Liver (tissue), 9 donors: ENCODE data around the gene ARIH1. TPM values are rescaled to one million over a fixed set of nuclear protein-coding genes. Genes with fewer than 3 reads are reported as not detected.

ENCODE experiments used
- DNase-seq: peaks from one replicate; pipeline ENCODE4 v3.0.0-alpha.2; 2017; ENCODE audit warnings: low spot score
- H3K27ac ChIP-seq, 2 donors: one replicate each; pipeline ENCODE4 v1.7.0; 2013; ENCODE audit warnings: inconsistent platforms in 2 of 2, low read length in 2 of 2, control low read depth in 1 of 2, low read depth in 1 of 2, mild to moderate bottlenecking in 1 of 2
- H3K27me3 ChIP-seq, 4 donors: one replicate each; pipeline versions ENCODE4 v1.6.1 to v1.7.0; 2013; ENCODE audit warnings: low read length in 3 of 4, inconsistent platforms in 1 of 4, mild to moderate bottlenecking in 1 of 4, moderate library complexity in 1 of 4; ENCODE audit not compliant: control insufficient read depth in 4 of 4, insufficient read depth in 4 of 4
- H3K36me3 ChIP-seq, 4 donors: one replicate each; pipeline versions ENCODE4 v1.6.1 to v1.7.0; 2013; ENCODE audit warnings: low read length in 3 of 4, mild to moderate bottlenecking in 3 of 4, low read depth in 1 of 4, moderate library complexity in 1 of 4; ENCODE audit not compliant: control insufficient read depth in 4 of 4, insufficient read depth in 3 of 4
- H3K4me1 ChIP-seq, 4 donors: one replicate each; pipeline versions ENCODE4 v1.6.1 to v1.7.0; 2013; ENCODE audit warnings: low read length in 3 of 4, mild to moderate bottlenecking in 3 of 4, moderate library complexity in 1 of 4; ENCODE audit not compliant: control insufficient read depth in 4 of 4, insufficient read depth in 4 of 4
- H3K4me3 ChIP-seq, 3 donors: one replicate each; pipeline versions ENCODE4 v1.6.1 to v1.7.0; 2013; ENCODE audit warnings: low read length in 3 of 3, control low read depth in 1 of 3, low read depth in 1 of 3, mild to moderate bottlenecking in 1 of 3
- H3K9ac ChIP-seq, 2 donors: one replicate each; pipeline ENCODE4 v1.7.0; 2013; ENCODE audit warnings: low read length in 2 of 2, mild to moderate bottlenecking in 2 of 2, moderate library complexity in 2 of 2, control low read depth in 1 of 2, low read depth in 1 of 2
- H3K9me3 ChIP-seq, 4 donors: one replicate each; pipeline versions ENCODE4 v1.6.1 to v1.7.0; 2013; ENCODE audit warnings: low read length in 3 of 4; ENCODE audit not compliant: control insufficient read depth in 4 of 4
- EGR1 ChIP-seq, 2 donors: IDR thresholded peaks; 2 replicates each; pipeline ENCODE4 v1.6.1; 2016 to 2018; ENCODE audit warnings: antibody characterized with exemption in 2 of 2, low read depth in 2 of 2
- FOXA1 ChIP-seq: IDR thresholded peaks from 2 replicates; pipeline ENCODE4 v1.6.1; 2016; ENCODE audit warnings: antibody characterized with exemption
- FOXA2 ChIP-seq: IDR thresholded peaks from 2 replicates; pipeline ENCODE4 v1.6.1; 2016; ENCODE audit warnings: antibody characterized with exemption
- GABPA ChIP-seq, 2 donors: IDR thresholded peaks in 1 of 2; conservative IDR thresholded peaks in 1 of 2; 2 replicates each; pipeline ENCODE4 v1.6.1; 2016; ENCODE audit warnings: antibody characterized with exemption in 2 of 2, mild to moderate bottlenecking in 1 of 2, moderate library complexity in 1 of 2
- HNF4A ChIP-seq, 2 donors: conservative IDR thresholded peaks; 2 replicates each; pipeline ENCODE4 v1.6.1; 2016; ENCODE audit warnings: antibody characterized with exemption in 2 of 2, mild to moderate bottlenecking in 2 of 2
- HNF4G ChIP-seq: IDR thresholded peaks from 2 replicates; pipeline ENCODE4 v1.6.1; 2016; ENCODE audit warnings: antibody characterized with exemption
- JUND ChIP-seq, 2 donors: IDR thresholded peaks; 2 replicates each; pipeline ENCODE4 v1.6.1; 2016; ENCODE audit warnings: antibody characterized with exemption in 2 of 2
- REST ChIP-seq: IDR thresholded peaks from 2 replicates; pipeline ENCODE4 v1.6.1; 2016; ENCODE audit warnings: antibody characterized with exemption, mild to moderate bottlenecking
- RXRA ChIP-seq, 2 donors: IDR thresholded peaks; 2 replicates each; pipeline ENCODE4 v1.6.1; 2017 to 2018; ENCODE audit warnings: antibody characterized with exemption in 2 of 2, mild to moderate bottlenecking in 1 of 2
- TAF1 ChIP-seq: conservative IDR thresholded peaks from 2 replicates; pipeline ENCODE4 v1.6.1; 2016; ENCODE audit warnings: antibody characterized with exemption, mild to moderate bottlenecking
- YY1 ChIP-seq: IDR thresholded peaks from 2 replicates; pipeline ENCODE4 v1.6.1; 2016; ENCODE audit warnings: antibody characterized with exemption, mild to moderate bottlenecking
- WGBS: extraction: QIAGEN DNeasy Blood & Tissue Kit; methylation state at CpG from one replicate; pipeline ENCODE4 v1.1.7; 2013; 5-methylcytosine and 5-hydroxymethylcytosine counted together
- polyA plus RNA-seq, 2 donors: library from polyadenylated mRNA; stranded (reverse) in 1 of 2; unstranded in 1 of 2; fragments of 200-250 nt in 1 of 2; fragments of >200 nt in 1 of 2; fragmentation: Nextera tagmentation in 1 of 2; extraction: Ambion mirVana in 1 of 2; gene quantifications; one replicate each; pipeline versions ENCODE4 v1.2.1 to v1.2.3, GENCODE V29; 2013 to 2015
- total RNA-seq, 2 donors: library from RNA; depleted of rRNA; stranded (reverse); fragments of >200 nt; gene quantifications; one replicate each; pipeline ENCODE4 v1.2.3, GENCODE V29; 2014
- TF ChIP-seq, protein P1 (sequence below): fragments of 150-350 bp; IDR thresholded peaks from 2 replicates; pipeline ENCODE4 v1.5.1; 2017; ENCODE audit warnings: improper control_type of control experiment, low read depth, low read length; ENCODE audit not compliant: missing input control
- TF ChIP-seq, protein P2 (sequence below): IDR thresholded peaks from 2 replicates; pipeline ENCODE4 v1.6.1; 2016; ENCODE audit warnings: antibody characterized with exemption
- donor health status: healthy.
- donor health status: healthy.
- donor health status: healthy.
- donor health status: healthy.
- donor health status: healthy.

The ARIH1 gene
- total and polyA plus RNA-seq, 4 donors, result 10.8 to 23.8 (median 18.8) TPM

DNA sequence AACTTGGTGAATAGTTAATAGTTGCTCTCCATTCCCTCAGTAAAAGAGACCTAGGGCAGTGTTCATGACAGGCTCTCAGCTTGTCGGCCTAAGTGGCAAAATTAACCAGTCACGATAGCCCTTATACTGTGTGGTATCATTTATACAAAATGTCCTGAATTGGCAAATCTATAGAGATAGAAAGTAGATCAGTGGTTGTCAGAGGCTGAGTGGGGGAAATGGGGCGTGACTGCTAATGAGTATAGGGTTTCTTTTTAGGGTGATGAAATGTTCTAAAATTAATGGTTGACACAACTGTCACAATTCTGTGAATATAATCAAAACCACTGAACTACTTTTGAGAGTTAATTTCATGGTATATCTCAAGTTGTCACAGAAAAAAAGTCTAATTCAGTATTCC is 20.9 kb downstream of the ARIH1 start:
- Histone ChIP-seq H3K4me3 (no peak overlapping the region), H3K27ac (no peak overlapping the region), H3K36me3 (peaks cover 0 to 4% (median 0%) of the 10 kb centered on the region in 4 donors), H3K9ac (no peak overlapping the region), H3K4me1 (peaks cover 4 to 27% (median 25%) of the 10 kb centered on the region in 4 donors), H3K9me3 (no peaks in the 10 kb centered on the region), H3K27me3 (no peaks in the 10 kb centered on the region)
- no peak for TF ChIP-seq HNF4G
- 97% methylated on average over 3 of the region's 3 CpGs for WGBS
- no peak for DNase-seq

DNA sequence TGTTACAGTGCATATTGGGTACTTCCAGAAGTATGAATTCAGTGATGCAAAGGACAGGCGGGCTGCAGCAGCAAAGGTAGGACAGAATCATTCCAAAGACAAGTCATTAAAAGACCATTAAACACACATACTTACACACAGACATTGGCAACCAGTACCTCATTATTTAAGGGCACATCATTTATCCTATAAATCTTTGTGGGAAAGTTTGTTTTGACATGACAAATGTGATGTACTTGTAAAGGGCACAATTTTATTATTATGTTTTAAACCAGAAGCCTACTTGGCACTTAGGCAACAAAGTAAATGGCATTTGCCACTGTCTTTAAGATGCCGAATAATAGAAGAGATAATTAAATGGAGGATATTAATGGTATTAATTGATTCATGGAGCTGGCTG is 22.7 kb downstream of the ARIH1 start:
- DNase-seq, result no peak
- H3K9ac ChIP-seq, result no peak overlapping the region
- TF ChIP-seq FOXA2, result no peak
- TF ChIP-seq RXRA (IDR thresholded peaks at IDR 0.05), result no peak
- TF ChIP-seq, protein P1, sequence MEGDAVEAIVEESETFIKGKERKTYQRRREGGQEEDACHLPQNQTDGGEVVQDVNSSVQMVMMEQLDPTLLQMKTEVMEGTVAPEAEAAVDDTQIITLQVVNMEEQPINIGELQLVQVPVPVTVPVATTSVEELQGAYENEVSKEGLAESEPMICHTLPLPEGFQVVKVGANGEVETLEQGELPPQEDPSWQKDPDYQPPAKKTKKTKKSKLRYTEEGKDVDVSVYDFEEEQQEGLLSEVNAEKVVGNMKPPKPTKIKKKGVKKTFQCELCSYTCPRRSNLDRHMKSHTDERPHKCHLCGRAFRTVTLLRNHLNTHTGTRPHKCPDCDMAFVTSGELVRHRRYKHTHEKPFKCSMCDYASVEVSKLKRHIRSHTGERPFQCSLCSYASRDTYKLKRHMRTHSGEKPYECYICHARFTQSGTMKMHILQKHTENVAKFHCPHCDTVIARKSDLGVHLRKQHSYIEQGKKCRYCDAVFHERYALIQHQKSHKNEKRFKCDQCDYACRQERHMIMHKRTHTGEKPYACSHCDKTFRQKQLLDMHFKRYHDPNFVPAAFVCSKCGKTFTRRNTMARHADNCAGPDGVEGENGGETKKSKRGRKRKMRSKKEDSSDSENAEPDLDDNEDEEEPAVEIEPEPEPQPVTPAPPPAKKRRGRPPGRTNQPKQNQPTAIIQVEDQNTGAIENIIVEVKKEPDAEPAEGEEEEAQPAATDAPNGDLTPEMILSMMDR, result no peak
- no peak for TF ChIP-seq EGR1 (IDR thresholded peaks at IDR 0.05; ENCODE audit: low read depth in 2 of 2)
- no peak for TF ChIP-seq JUND (IDR thresholded peaks at IDR 0.05)
- TF ChIP-seq TAF1, result no peak
- no peak overlapping the region for H3K4me3 ChIP-seq
- H3K4me1 ChIP-seq, result peaks cover 1 to 27% (median 24%) of the 10 kb centered on the region in 4 donors
- H3K27me3 ChIP-seq, result no peaks in the 10 kb centered on the region
- H3K36me3 ChIP-seq, result peaks cover 0 to 7% (median 0%) of the 10 kb centered on the region in 4 donors
- no peaks in the 10 kb centered on the region for H3K9me3 ChIP-seq
- WGBS, result 90% methylated on average over 2 of the region's 2 CpGs
- H3K27ac ChIP-seq, result no peak overlapping the region

GRCh38 chr15:72497402-72497801 is 23.3 kb downstream of the ARIH1 start:
- TF ChIP-seq, protein P2, sequence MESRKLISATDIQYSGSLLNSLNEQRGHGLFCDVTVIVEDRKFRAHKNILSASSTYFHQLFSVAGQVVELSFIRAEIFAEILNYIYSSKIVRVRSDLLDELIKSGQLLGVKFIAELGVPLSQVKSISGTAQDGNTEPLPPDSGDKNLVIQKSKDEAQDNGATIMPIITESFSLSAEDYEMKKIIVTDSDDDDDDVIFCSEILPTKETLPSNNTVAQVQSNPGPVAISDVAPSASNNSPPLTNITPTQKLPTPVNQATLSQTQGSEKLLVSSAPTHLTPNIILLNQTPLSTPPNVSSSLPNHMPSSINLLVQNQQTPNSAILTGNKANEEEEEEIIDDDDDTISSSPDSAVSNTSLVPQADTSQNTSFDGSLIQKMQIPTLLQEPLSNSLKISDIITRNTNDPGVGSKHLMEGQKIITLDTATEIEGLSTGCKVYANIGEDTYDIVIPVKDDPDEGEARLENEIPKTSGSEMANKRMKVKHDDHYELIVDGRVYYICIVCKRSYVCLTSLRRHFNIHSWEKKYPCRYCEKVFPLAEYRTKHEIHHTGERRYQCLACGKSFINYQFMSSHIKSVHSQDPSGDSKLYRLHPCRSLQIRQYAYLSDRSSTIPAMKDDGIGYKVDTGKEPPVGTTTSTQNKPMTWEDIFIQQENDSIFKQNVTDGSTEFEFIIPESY, result no peak
- TF ChIP-seq YY1 (no peak), HNF4A (conservative IDR thresholded peaks at IDR 0.05) (no peak), FOXA2 (no peak), HNF4G (no peak), GABPA (IDR thresholded peaks at IDR 0.05 in 1 of 2, conservative IDR thresholded peaks at IDR 0.05 in 1 of 2) (no peak), TAF1 (no peak), REST (no peak), RXRA (IDR thresholded peaks at IDR 0.05) (no peak), JUND (IDR thresholded peaks at IDR 0.05) (no peak), FOXA1 (no peak), EGR1 (IDR thresholded peaks at IDR 0.05; ENCODE audit: low read depth in 2 of 2) (no peak)

More at GRCh38 chr15:72497402-72497801, 23.3 kb downstream of the ARIH1 start:
- H3K27me3 ChIP-seq, result no peaks in the 10 kb centered on the region
- no peak overlapping the region for H3K9ac ChIP-seq
- no peak overlapping the region for H3K27ac ChIP-seq
- H3K9me3 ChIP-seq, result no peaks in the 10 kb centered on the region
- peaks cover 0 to 23% (median 20%) of the 10 kb centered on the region in 4 donors for H3K4me1 ChIP-seq
- 82% methylated on average over 1 of the region's 1 CpG for WGBS
- DNase-seq, result no peak
- no peak overlapping the region for H3K4me3 ChIP-seq
- H3K36me3 ChIP-seq, result peaks cover 0 to 7% (median 0%) of the 10 kb centered on the region in 4 donors
